Peyer's patch (tissue), 4 donors: ENCODE results near the gene AMT.

ENCODE experiments used
- POLR2A ChIP-seq, 2 donors: fragments of 450-650 bp; IDR thresholded peaks; one replicate each; pipeline ENCODE4 v1.5.1; 2017; ENCODE audit warnings: antibody characterized with exemption in 2 of 2, mild to moderate bottlenecking in 2 of 2, moderate library complexity in 2 of 2
- TF ChIP-seq, protein P1 (sequence below), 6 experiments: fragments of 450-650 bp in 4 of 6; fragments of 200-600 bp in 2 of 6; sonication (generic) in 1 of 6; IDR thresholded peaks; one replicate each; pipeline ENCODE4 v1.5.1; 2017 to 2019; ENCODE audit warnings: antibody characterized with exemption in 6 of 6, mild to moderate bottlenecking in 3 of 6, moderate library complexity in 1 of 6

GRCh38 chr3:49403891-49404290 is 18.4 kb downstream of the AMT start:
- TF ChIP-seq, protein P1, sequence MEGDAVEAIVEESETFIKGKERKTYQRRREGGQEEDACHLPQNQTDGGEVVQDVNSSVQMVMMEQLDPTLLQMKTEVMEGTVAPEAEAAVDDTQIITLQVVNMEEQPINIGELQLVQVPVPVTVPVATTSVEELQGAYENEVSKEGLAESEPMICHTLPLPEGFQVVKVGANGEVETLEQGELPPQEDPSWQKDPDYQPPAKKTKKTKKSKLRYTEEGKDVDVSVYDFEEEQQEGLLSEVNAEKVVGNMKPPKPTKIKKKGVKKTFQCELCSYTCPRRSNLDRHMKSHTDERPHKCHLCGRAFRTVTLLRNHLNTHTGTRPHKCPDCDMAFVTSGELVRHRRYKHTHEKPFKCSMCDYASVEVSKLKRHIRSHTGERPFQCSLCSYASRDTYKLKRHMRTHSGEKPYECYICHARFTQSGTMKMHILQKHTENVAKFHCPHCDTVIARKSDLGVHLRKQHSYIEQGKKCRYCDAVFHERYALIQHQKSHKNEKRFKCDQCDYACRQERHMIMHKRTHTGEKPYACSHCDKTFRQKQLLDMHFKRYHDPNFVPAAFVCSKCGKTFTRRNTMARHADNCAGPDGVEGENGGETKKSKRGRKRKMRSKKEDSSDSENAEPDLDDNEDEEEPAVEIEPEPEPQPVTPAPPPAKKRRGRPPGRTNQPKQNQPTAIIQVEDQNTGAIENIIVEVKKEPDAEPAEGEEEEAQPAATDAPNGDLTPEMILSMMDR (IDR thresholded peaks at IDR 0.05), result no peak
- no peak for TF ChIP-seq POLR2A (IDR thresholded peaks at IDR 0.05)
